OCI-LY7 (cell line): Measurements from ENCODE around the gene NOL3. TPM values are rescaled to one million over a fixed set of nuclear protein-coding genes. Genes with fewer than 3 reads are reported as not detected.
A peak's percentile ranks its signal among the peaks of the same experiment; 100 is the strongest.

Source experiments
- BruUV-seq: library from RNA; stranded (reverse); fragments of 400-500 nt; replicated peaks from 2 replicates; lab custom pipeline; 2021; lab: Mats Ljungman, UMichigan
- CTCF ChIA-PET: fragments of 300-600 bp; sonication (Branson Sonifier 250); formaldehyde crosslinking; loops from one replicate; lab custom pipeline; 2022; ENCODE audit warnings: antibody characterized with exemption; ENCODE audit not compliant: unreplicated experiment; lab: Charles Lee
- POLR2A ChIA-PET: fragments of 300-600 bp; sonication (Branson Sonifier 250); formaldehyde crosslinking; loops from one replicate; lab custom pipeline; 2022; ENCODE audit warnings: antibody characterized with exemption; lab: Charles Lee
- DNase-seq: peaks from one replicate; pipeline ENCODE4 v3.0.0-alpha.2; 2015; ENCODE audit warnings: low spot score
- H2AFZ ChIP-seq: fragments of 200-600 bp; sonication (generic), shearing (Covaris generic); 2 replicates; pipeline ENCODE4 v1.6.1; 2014; ENCODE audit warnings: mild to moderate bottlenecking, antibody characterized with exemption, low read length, moderate library complexity
- H3K27ac ChIP-seq: fragments of 200-600 bp; sonication (generic); 2 replicates; pipeline ENCODE4 v1.5.1; 2014; ENCODE audit warnings: mixed run types, low read depth, mild to moderate bottlenecking, moderate library complexity, low read length, inconsistent platforms; ENCODE audit not compliant: poor library complexity, severe bottlenecking
- H3K36me3 ChIP-seq: fragments of 200-600 bp; sonication (generic); 2 replicates; pipeline ENCODE4 v1.6.1; 2014; ENCODE audit warnings: mild to moderate bottlenecking, antibody characterized with exemption, low read length, moderate library complexity, mixed read lengths; ENCODE audit not compliant: insufficient read depth
- H3K4me1 ChIP-seq: fragments of 200-600 bp; sonication (generic); 2 replicates; pipeline ENCODE4 v1.5.1; 2014; ENCODE audit warnings: mild to moderate bottlenecking, low read length; ENCODE audit not compliant: insufficient read depth, poor library complexity, severe bottlenecking
- H3K4me2 ChIP-seq: fragments of 200-600 bp; sonication (generic); 2 replicates; pipeline ENCODE4 v1.6.1; 2014; ENCODE audit warnings: mild to moderate bottlenecking, low read length
- H3K4me3 ChIP-seq: fragments of 200-600 bp; sonication (generic); 2 replicates; pipeline ENCODE4 v1.5.1; 2014; ENCODE audit warnings: mild to moderate bottlenecking, low read depth, low read length; ENCODE audit not compliant: poor library complexity, severe bottlenecking
- H3K79me2 ChIP-seq: fragments of 200-600 bp; sonication (generic); 2 replicates; pipeline ENCODE4 v1.6.1; 2016; ENCODE audit warnings: low read depth, mild to moderate bottlenecking, low read length, moderate library complexity, mixed read lengths; ENCODE audit not compliant: insufficient read depth
- H3K9me2 ChIP-seq: fragments of 200-600 bp; sonication (generic); 2 replicates; pipeline ENCODE4 v1.6.1; 2016; ENCODE audit warnings: mild to moderate bottlenecking, low read length, mixed read lengths; ENCODE audit not compliant: insufficient read depth
- H3K9me3 ChIP-seq: fragments of 200-600 bp; sonication (generic); 2 replicates; pipeline ENCODE4 v1.6.1; 2014; ENCODE audit warnings: mild to moderate bottlenecking, mixed run types, low read length, mixed read lengths
- H4K20me1 ChIP-seq: fragments of 200-600 bp; sonication (generic); 2 replicates; pipeline ENCODE4 v1.6.1; 2014; ENCODE audit warnings: mild to moderate bottlenecking, antibody characterized with exemption, low read length, moderate library complexity, mixed read lengths; ENCODE audit not compliant: insufficient read depth
- CTCF ChIP-seq: fragments of 200-600 bp; sonication (generic); conservative IDR thresholded peaks from 2 replicates; pipeline ENCODE4 v1.5.1; 2014; ENCODE audit warnings: mild to moderate bottlenecking, antibody characterized with exemption, low read length, moderate library complexity, mixed read lengths
- EZH2phosphoT487 ChIP-seq: fragments of 200-600 bp; sonication (generic); IDR thresholded peaks from 2 replicates; pipeline ENCODE4 v1.6.1; 2018; ENCODE audit warnings: low read depth, borderline replicate concordance, mild to moderate bottlenecking, mixed run types, antibody characterized with exemption, low read length, moderate library complexity, mixed read lengths
- intact Hi-C: fragments of 100-400 bp; cut with micrococcal nuclease; formaldehyde crosslinking; loops from one replicate; pipeline ENCODE4 v1.10.0; 2022; ENCODE audit not compliant: unreplicated experiment
- total RNA-seq, 2 experiments: library from RNA; depleted of rRNA in 1 of 2; stranded (reverse); fragments of >200 nt in 1 of 2; shearing (Covaris generic) in 1 of 2; gene quantifications; 2 replicates each; pipeline ENCODE4 v1.2.3, GENCODE V29; 2014 to 2022

Gene NOL3
- total RNA-seq, 2 experiments from 2014 or later, result 2.2 to 4.4 TPM

- Histone ChIP-seq H4K20me1 (no peaks in the 10 kb centered on the region), H3K79me2 (no peaks in the 10 kb centered on the region), H3K9me2 (no peaks in the 10 kb centered on the region), H2AFZ (peak overlapping the region; percentile 66), H3K4me1 (peaks cover 14% of the 10 kb centered on the region), H3K4me2 (peak overlapping the region; percentile 92), H3K9me3 (no peaks in the 10 kb centered on the region), H3K36me3 (no peaks in the 10 kb centered on the region), H3K27ac (no peak overlapping the region), H3K4me3 (peak overlapping the region; percentile 79)
- BruUV-seq, result no TSS peak
- ChIA-PET CTCF (no interaction called here), POLR2A (no interaction called here)
- intact Hi-C loops, result loop anchor here (10.0 kb wide), 1 partner anchor 170 kb away; no protein-coding TSS in a partner anchor
- no peak for DNase-seq
- TF ChIP-seq EZH2phosphoT487 (no peak), CTCF (no peak)
Measured at GRCh38 chr16:67184453-67184994, 14.2 kb downstream of the NOL3 start.

- no peaks in the 10 kb centered on the region for H3K9me3 ChIP-seq
- no peaks in the 10 kb centered on the region for H3K79me2 ChIP-seq
- no peak overlapping the region for H3K4me3 ChIP-seq
- no peaks in the 10 kb centered on the region for H3K9me2 ChIP-seq
- CTCF ChIA-PET, result no interaction called here
- H3K36me3 ChIP-seq, result no peaks in the 10 kb centered on the region
- DNase-seq, result peak; percentile 80
- H3K4me1 ChIP-seq, result peaks cover 14% of the 10 kb centered on the region
- POLR2A ChIA-PET, result no interaction called here
- no peak overlapping the region for H3K4me2 ChIP-seq
- TF ChIP-seq EZH2phosphoT487 (no peak), CTCF (peak; percentile 85)
- BruUV-seq, result no TSS peak
- H4K20me1 ChIP-seq, result no peaks in the 10 kb centered on the region
- H2AFZ ChIP-seq, result no peak overlapping the region; the same call in 1 of the 2 replicates
- H3K27ac ChIP-seq, result no peak overlapping the region
- intact Hi-C loops, result loop anchor here (1.0 to 10.0 kb wide), 2 partner anchors 170 to 208 kb away; no protein-coding TSS in a partner anchor
Measured at GRCh38 chr16:67184995-67185650, 14.8 kb downstream of the NOL3 start.

- BruUV-seq, result no TSS peak
- Histone ChIP-seq H2AFZ (no peak overlapping the region; the same call in 1 of the 2 replicates), H3K27ac (no peak overlapping the region), H3K9me3 (no peaks in the 10 kb centered on the region), H4K20me1 (no peaks in the 10 kb centered on the region), H3K4me3 (no peak overlapping the region), H3K79me2 (no peaks in the 10 kb centered on the region), H3K4me2 (no peak overlapping the region), H3K9me2 (no peaks in the 10 kb centered on the region), H3K4me1 (peaks cover 14% of the 10 kb centered on the region), H3K36me3 (no peaks in the 10 kb centered on the region)
- ChIA-PET POLR2A (no interaction called here), CTCF (no interaction called here)
- intact Hi-C loops, result loop anchor here (1.0 to 10.0 kb wide), 2 partner anchors 171 to 208 kb away; no protein-coding TSS in a partner anchor
- DNase-seq, result no peak
- TF ChIP-seq CTCF (peak; percentile 59; the same call in 1 of the 2 replicates), EZH2phosphoT487 (no peak)
Measured at GRCh38 chr16:67185651-67186134, 15.4 kb downstream of the NOL3 start.
